Cardiac muscle cell (in vitro differentiated cells and primary cell): ENCODE results near the gene PIEZO2. TPM values are rescaled to one million over a fixed set of nuclear protein-coding genes. Genes with fewer than 3 reads are reported as not detected.
A peak's percentile ranks its signal among the peaks of the same experiment; 100 is the strongest.

Source experiments
- DNase-seq, 2 donors: peaks; one replicate each; pipeline versions ENCODE4 v3.0.0 to v3.0.0-alpha.2; 2010 to 2017; ENCODE audit warnings: low read depth in 1 of 2, low spot score in 1 of 2
- H3K27ac ChIP-seq: fragments of 200-600 bp; sonication (generic); 2 replicates; pipeline ENCODE4 v1.5.1; 2016
- H3K27me3 ChIP-seq: fragments of 200-600 bp; sonication (generic); 2 replicates; pipeline ENCODE4 v1.6.0; 2016; ENCODE audit warnings: control low read depth
- H3K36me3 ChIP-seq: fragments of 200-600 bp; sonication (generic); 2 replicates; pipeline ENCODE4 v1.5.1; 2016; ENCODE audit warnings: control low read depth
- H3K4me1 ChIP-seq: fragments of 200-600 bp; sonication (generic); 2 replicates; pipeline ENCODE4 v1.8.1; 2017; ENCODE audit warnings: low read depth, mild to moderate bottlenecking, mixed run types
- H3K4me3 ChIP-seq: fragments of 200-600 bp; sonication (generic); 2 replicates; pipeline ENCODE4 v1.5.1; 2016; ENCODE audit warnings: mild to moderate bottlenecking
- H3K9me3 ChIP-seq: fragments of 200-600 bp; sonication (generic); 2 replicates; pipeline ENCODE4 v1.5.1; 2017; ENCODE audit warnings: low read depth, mild to moderate bottlenecking, control low read depth
- polyA plus RNA-seq: library from polyadenylated mRNA; unstranded; fragments of >200 nt; fragmentation: Nextera tagmentation; extraction: Ambion mirVana; gene quantifications from 2 replicates; pipeline ENCODE4 v1.2.1, GENCODE V29; 2016
- total RNA-seq: library from RNA; depleted of rRNA; stranded (reverse); fragments of >200 nt; gene quantifications from 2 replicates; pipeline ENCODE4 v1.2.3, GENCODE V29; 2016
- TF ChIP-seq, protein P1 (sequence below): IDR thresholded peaks from 2 replicates; pipeline ENCODE4 v1.5.1; 2012; ENCODE audit warnings: low read depth, mild to moderate bottlenecking, low read length

Gene PIEZO2
- total and polyA plus RNA-seq, 2 experiments from 2014 or later: 0.04 to 0.69 TPM

GRCh38 chr18:10985689-10986088 lies 163.7 kb downstream of the PIEZO2 start:
- Histone ChIP-seq H3K27me3 (no peaks in the 10 kb centered on the region), H3K4me3 (no peak overlapping the region), H3K4me1 (no peaks in the 10 kb centered on the region), H3K36me3 (no peaks in the 10 kb centered on the region), H3K27ac (no peak overlapping the region), H3K9me3 (no peaks in the 10 kb centered on the region)
- DNase-seq: no peak
- TF ChIP-seq, protein P1, sequence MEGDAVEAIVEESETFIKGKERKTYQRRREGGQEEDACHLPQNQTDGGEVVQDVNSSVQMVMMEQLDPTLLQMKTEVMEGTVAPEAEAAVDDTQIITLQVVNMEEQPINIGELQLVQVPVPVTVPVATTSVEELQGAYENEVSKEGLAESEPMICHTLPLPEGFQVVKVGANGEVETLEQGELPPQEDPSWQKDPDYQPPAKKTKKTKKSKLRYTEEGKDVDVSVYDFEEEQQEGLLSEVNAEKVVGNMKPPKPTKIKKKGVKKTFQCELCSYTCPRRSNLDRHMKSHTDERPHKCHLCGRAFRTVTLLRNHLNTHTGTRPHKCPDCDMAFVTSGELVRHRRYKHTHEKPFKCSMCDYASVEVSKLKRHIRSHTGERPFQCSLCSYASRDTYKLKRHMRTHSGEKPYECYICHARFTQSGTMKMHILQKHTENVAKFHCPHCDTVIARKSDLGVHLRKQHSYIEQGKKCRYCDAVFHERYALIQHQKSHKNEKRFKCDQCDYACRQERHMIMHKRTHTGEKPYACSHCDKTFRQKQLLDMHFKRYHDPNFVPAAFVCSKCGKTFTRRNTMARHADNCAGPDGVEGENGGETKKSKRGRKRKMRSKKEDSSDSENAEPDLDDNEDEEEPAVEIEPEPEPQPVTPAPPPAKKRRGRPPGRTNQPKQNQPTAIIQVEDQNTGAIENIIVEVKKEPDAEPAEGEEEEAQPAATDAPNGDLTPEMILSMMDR: no peak

GRCh38 chr18:10979411-10979810 lies 170.0 kb downstream of the PIEZO2 start:
- no peaks in the 10 kb centered on the region for H3K4me1 ChIP-seq
- no peaks in the 10 kb centered on the region for H3K27me3 ChIP-seq
- TF ChIP-seq, protein P1: no peak
- H3K9me3 ChIP-seq: peaks cover 2% of the 10 kb centered on the region
- no peak overlapping the region for H3K4me3 ChIP-seq
- H3K27ac ChIP-seq: no peak overlapping the region
- no peak for DNase-seq
- H3K36me3 ChIP-seq: no peaks in the 10 kb centered on the region

- TF ChIP-seq, protein P1: no peak
- no peaks in the 10 kb centered on the region for H3K36me3 ChIP-seq
- no peak overlapping the region for H3K27ac ChIP-seq
- H3K4me3 ChIP-seq: no peak overlapping the region
- no peaks in the 10 kb centered on the region for H3K27me3 ChIP-seq
- DNase-seq: no peak
- no peaks in the 10 kb centered on the region for H3K4me1 ChIP-seq
- peaks cover 2% of the 10 kb centered on the region for H3K9me3 ChIP-seq
These were observed 172.3 kb downstream of the PIEZO2 start for GRCh38 chr18:10977042-10977441.

DNA sequence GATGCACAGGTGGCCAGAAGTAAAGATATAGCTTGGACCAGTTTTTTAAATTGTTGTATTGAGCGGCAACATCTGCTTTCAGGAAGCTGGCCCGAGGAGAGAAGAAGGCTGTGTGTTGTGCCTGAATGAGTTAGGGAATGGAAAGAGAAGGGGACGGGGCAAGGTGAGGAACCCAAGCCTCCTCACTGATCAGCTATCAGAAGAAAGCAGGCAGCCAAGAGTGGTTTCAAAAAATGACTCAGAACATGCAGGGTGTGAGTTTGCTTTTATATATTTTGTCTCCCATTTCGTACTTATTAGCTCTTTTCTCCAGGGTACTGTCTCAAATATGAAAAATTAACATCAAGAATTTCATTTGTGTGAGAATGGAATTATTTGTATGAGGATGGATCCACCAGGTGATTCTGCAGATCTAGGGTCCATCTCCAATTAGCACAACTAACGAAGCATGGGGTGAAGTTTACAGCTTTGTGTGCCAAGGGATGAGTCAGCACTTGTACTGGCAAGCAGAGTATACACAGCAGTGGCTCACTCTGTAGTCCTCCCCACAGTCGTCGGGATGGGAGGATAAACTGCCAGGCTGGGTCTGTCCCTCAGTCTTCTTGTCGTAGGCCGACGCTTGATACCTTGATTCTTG lies 175.7 kb downstream of the PIEZO2 start:
- H3K27me3 ChIP-seq: no peaks in the 10 kb centered on the region
- no peak overlapping the region for H3K4me3 ChIP-seq
- H3K9me3 ChIP-seq: peaks cover 2% of the 10 kb centered on the region
- no peaks in the 10 kb centered on the region for H3K4me1 ChIP-seq
- H3K36me3 ChIP-seq: no peaks in the 10 kb centered on the region
- DNase-seq: peak in 1 of 2 donors; percentile 61
- no peak overlapping the region for H3K27ac ChIP-seq
- TF ChIP-seq, protein P1: no peak

DNA sequence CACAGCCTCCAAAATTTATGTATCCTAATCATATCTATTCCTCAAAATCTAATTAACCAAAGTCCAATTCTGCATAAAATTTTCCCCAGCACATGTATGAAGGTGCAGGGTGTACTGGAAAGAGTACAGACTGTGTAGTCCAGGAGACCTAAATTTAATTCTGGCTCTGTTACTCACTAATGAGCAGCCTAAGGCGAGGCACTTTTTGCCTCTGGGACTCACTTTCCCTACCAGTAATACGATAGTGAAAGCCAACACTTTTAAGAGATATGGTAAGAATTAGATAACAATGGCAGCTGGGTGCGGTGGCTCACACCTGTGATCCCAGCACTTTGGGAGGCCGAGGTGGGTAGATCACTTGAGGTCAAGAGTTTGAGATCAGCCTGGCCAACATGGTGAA lies 177.7 kb downstream of the PIEZO2 start:
- no peaks in the 10 kb centered on the region for H3K36me3 ChIP-seq
- TF ChIP-seq, protein P1: no peak
- no peaks in the 10 kb centered on the region for H3K4me1 ChIP-seq
- H3K27me3 ChIP-seq: no peaks in the 10 kb centered on the region
- no peak for DNase-seq
- H3K27ac ChIP-seq: no peak overlapping the region
- H3K9me3 ChIP-seq: no peaks in the 10 kb centered on the region
- H3K4me3 ChIP-seq: no peak overlapping the region
